Testis (tissue), 2 donors: ENCODE results near the gene LGALS7B.

ENCODE experiments used
- POLR2A ChIP-seq: fragments of 450-650 bp; IDR thresholded peaks from one replicate; pipeline ENCODE4 v1.6.1; 2017; ENCODE audit warnings: antibody characterized with exemption, mild to moderate bottlenecking, moderate library complexity
- TF ChIP-seq, protein P1 (sequence below), 3 experiments: fragments of 450-650 bp in 2 of 3; fragments of 200-600 bp in 1 of 3; sonication (generic) in 1 of 3; IDR thresholded peaks; one replicate each; pipeline ENCODE4 v1.5.1; 2016 to 2019; ENCODE audit warnings: antibody characterized with exemption in 3 of 3, mild to moderate bottlenecking in 2 of 3, moderate library complexity in 1 of 3

DNA sequence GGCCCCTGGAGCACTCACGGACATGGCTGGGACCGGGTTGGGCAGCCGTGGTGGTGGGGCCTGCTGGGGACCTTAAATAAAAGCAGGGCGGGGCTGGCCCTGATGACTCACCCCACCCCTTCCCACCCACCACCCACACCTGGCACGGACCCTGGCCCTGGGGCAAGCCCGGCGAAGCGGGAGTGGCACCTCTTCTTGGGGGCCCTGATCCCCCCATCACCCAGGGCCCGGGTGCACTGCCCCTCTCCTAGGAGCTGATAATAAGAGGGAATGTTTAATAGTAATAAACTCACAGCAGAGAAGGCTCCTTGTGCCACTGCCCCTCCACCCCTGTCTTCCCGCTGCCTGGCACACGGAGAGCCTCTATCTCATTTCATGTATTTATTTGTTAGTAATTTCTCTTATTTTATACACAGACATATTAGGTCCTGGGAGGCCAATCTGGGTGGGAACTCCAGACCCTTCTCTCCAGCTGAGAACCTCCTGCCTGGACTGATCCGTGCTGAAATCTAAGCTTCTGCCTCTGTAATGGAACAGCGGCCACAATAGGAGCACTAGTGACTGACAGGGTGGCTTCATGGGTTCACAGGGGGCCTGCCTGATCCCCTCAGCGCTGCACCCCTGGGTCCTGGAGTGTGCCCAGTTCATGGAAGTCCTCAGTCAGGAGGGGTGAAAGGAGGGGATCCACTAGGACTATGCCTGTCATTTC is 15.4 kb upstream of the LGALS7B start, which contains the start of gene LGALS7:
- TF ChIP-seq, protein P1, sequence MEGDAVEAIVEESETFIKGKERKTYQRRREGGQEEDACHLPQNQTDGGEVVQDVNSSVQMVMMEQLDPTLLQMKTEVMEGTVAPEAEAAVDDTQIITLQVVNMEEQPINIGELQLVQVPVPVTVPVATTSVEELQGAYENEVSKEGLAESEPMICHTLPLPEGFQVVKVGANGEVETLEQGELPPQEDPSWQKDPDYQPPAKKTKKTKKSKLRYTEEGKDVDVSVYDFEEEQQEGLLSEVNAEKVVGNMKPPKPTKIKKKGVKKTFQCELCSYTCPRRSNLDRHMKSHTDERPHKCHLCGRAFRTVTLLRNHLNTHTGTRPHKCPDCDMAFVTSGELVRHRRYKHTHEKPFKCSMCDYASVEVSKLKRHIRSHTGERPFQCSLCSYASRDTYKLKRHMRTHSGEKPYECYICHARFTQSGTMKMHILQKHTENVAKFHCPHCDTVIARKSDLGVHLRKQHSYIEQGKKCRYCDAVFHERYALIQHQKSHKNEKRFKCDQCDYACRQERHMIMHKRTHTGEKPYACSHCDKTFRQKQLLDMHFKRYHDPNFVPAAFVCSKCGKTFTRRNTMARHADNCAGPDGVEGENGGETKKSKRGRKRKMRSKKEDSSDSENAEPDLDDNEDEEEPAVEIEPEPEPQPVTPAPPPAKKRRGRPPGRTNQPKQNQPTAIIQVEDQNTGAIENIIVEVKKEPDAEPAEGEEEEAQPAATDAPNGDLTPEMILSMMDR (IDR thresholded peaks at IDR 0.05) = no peak
- TF ChIP-seq POLR2A = no peak
